Activated CD8-positive, alpha-beta memory T cell treated with anti-CD3 and anti-CD28 coated beads for 1 hour (primary cell): ENCODE results near the gene NRARP.

Experiments
- DNase-seq, 2 donors: peaks; one replicate each; pipeline ENCODE4 v3.0.0-alpha.2; 2020; ENCODE audit warnings: low read depth in 1 of 2; ENCODE audit errors: extremely low read depth in 1 of 2

Gene NRARP

GRCh38 chr9:137311986-137312851, 10.1 kb upstream of the NRARP start:
- DNase-seq = no peak

GRCh38 chr9:137311171-137311985, 9.3 kb upstream of the NRARP start:
- DNase-seq = no peak

- no peak for DNase-seq
These were observed 8.3 kb upstream of the NRARP start for GRCh38 chr9:137310189-137311052.

GRCh38 chr9:137309368-137310188, 7.5 kb upstream of the NRARP start:
- no peak for DNase-seq

GRCh38 chr9:137308057-137308619, 6.1 kb upstream of the NRARP start:
- no peak for DNase-seq

GRCh38 chr9:137307255-137308056, 5.4 kb upstream of the NRARP start:
- no peak for DNase-seq

GRCh38 chr9:137306850-137307254, 4.8 kb upstream of the NRARP start:
- no peak for DNase-seq

GRCh38 chr9:137306066-137306849, 4.2 kb upstream of the NRARP start:
- no peak for DNase-seq

- DNase-seq = no peak
These were observed 3.7 kb upstream of the NRARP start for GRCh38 chr9:137305798-137306065.

GRCh38 chr9:137305060-137305797, 3.2 kb upstream of the NRARP start:
- peak in 1 of 2 donors; percentile 31 for DNase-seq

GRCh38 chr9:137304383-137305059, 2.5 kb upstream of the NRARP start:
- DNase-seq = no peak

GRCh38 chr9:137303893-137304382, 1.9 kb upstream of the NRARP start:
- DNase-seq = no peak

- no peak for DNase-seq
These were observed 1.3 kb upstream of the NRARP start for GRCh38 chr9:137303151-137303892.

GRCh38 chr9:137302449-137303150, 529 bp upstream of the NRARP start:
- DNase-seq = no peak

GRCh38 chr9:137301081-137301947, 757 bp downstream of the NRARP start:
- DNase-seq = no peak
